Stimulated activated naive B cell treated with anti-CD40 and anti-IgM and Interleukin-4, amounts not matched to agents 10 μg/mL and 1 μg/mL and 100 μg/mL, for 72 hours (primary cell): ENCODE data around the gene LAIR1.

Source experiments
- ATAC-seq, 2 donors: fragments of 150-1000 bp; cut with Tn5 transposase; replicated peaks; 2 replicates each; pipeline ENCODE4 v1.10.0; 2021; ENCODE audit warnings: moderate library complexity in 1 of 2
- DNase-seq: peaks from one replicate; pipeline ENCODE4 v3.0.0; 2021
- H3K27ac Mint-ChIP-seq: one replicate; pipeline ENCODE4 v1.8.0; 2022; ENCODE audit warnings: mild to moderate bottlenecking, mixed read lengths
- H3K27me3 Mint-ChIP-seq, 2 donors: one replicate each; pipeline ENCODE4 v1.8.0; 2022; ENCODE audit warnings: mixed read lengths in 2 of 2
- H3K36me3 Mint-ChIP-seq, 2 donors: one replicate each; pipeline ENCODE4 v1.8.0; 2022; ENCODE audit warnings: mixed read lengths in 2 of 2, mild to moderate bottlenecking in 1 of 2
- H3K4me1 Mint-ChIP-seq, 2 donors: one replicate each; pipeline ENCODE4 v1.8.0; 2022; ENCODE audit warnings: mixed read lengths in 2 of 2, mild to moderate bottlenecking in 1 of 2
- H3K4me3 Mint-ChIP-seq, 2 donors: one replicate each; pipeline ENCODE4 v1.8.0; 2022; ENCODE audit warnings: mild to moderate bottlenecking in 2 of 2, mixed read lengths in 2 of 2, moderate library complexity in 1 of 2
- H3K9me3 Mint-ChIP-seq, 2 donors: one replicate each; pipeline ENCODE4 v1.8.0; 2022; ENCODE audit warnings: mixed read lengths in 2 of 2, mild to moderate bottlenecking in 1 of 2

The LAIR1 gene

GRCh38 chr19:54364775-54365257 lies at the start of gene LAIR1:
Gene LAIR1, minus strand, starts transcription at chr19:54364931. Its CDS starts 127 bp downstream, at chr19:54364804.
- peak within 1 kb of the TSS; percentile 88 to 89 for H3K4me3 Mint-ChIP-seq
- peaks cover 1 to 4% of the 10 kb centered on the region in 2 donors for H3K36me3 Mint-ChIP-seq
- peak within 1 kb of the TSS; percentile 96 for H3K27ac Mint-ChIP-seq
- no peaks in the 10 kb centered on the region for H3K27me3 Mint-ChIP-seq
- H3K4me1 Mint-ChIP-seq = peaks cover 49 to 83% of the 10 kb centered on the region in 2 donors
- peak; percentile 37 for DNase-seq
- ATAC-seq = peak; percentile 76 to 83
- no peaks in the 10 kb centered on the region for H3K9me3 Mint-ChIP-seq

- DNase-seq (no peak), ATAC-seq (no peak)
- Mint-ChIP-seq H3K36me3 (peaks cover 0 to 6% of the 10 kb centered on the region in 2 donors), H3K27me3 (peaks cover 52 to 56% of the 10 kb centered on the region in 2 donors), H3K9me3 (peaks cover 2 to 11% of the 10 kb centered on the region in 2 donors), H3K4me3 (no peak overlapping the region), H3K4me1 (peaks cover 16 to 23% of the 10 kb centered on the region in 2 donors), H3K27ac (no peak overlapping the region)
Measured at GRCh38 chr19:54414156-54414555, 49.4 kb upstream of the LAIR1 start.

GRCh38 chr19:54412877-54413276 lies 48.1 kb upstream of the LAIR1 start:
- ATAC-seq (no peak), DNase-seq (no peak)
- H3K4me3 Mint-ChIP-seq = no peak overlapping the region
- H3K36me3 Mint-ChIP-seq = peaks cover 0 to 9% of the 10 kb centered on the region in 2 donors
- H3K27me3 Mint-ChIP-seq = peaks cover 45 to 51% of the 10 kb centered on the region in 2 donors
- peaks cover 12 to 15% of the 10 kb centered on the region in 2 donors for H3K4me1 Mint-ChIP-seq
- no peak overlapping the region for H3K27ac Mint-ChIP-seq
- peaks cover 4 to 15% of the 10 kb centered on the region in 2 donors for H3K9me3 Mint-ChIP-seq

- no peak for ATAC-seq
- H3K27ac Mint-ChIP-seq = no peak overlapping the region
- H3K27me3 Mint-ChIP-seq = peaks cover 32 to 39% of the 10 kb centered on the region in 2 donors
- peaks cover 4% of the 10 kb centered on the region in 2 donors for H3K4me1 Mint-ChIP-seq
- peaks cover 0 to 9% of the 10 kb centered on the region in 2 donors for H3K36me3 Mint-ChIP-seq
- no peak overlapping the region for H3K4me3 Mint-ChIP-seq
- H3K9me3 Mint-ChIP-seq = peaks cover 4 to 15% of the 10 kb centered on the region in 2 donors
- DNase-seq = no peak
Measured at GRCh38 chr19:54411033-54411432, 46.3 kb upstream of the LAIR1 start.

- H3K4me1 Mint-ChIP-seq = no peaks in the 10 kb centered on the region
- DNase-seq = no peak
- peaks cover 0 to 4% of the 10 kb centered on the region in 2 donors for H3K36me3 Mint-ChIP-seq
- H3K27ac Mint-ChIP-seq = peak overlapping the region; percentile 75
- peaks cover 26 to 39% of the 10 kb centered on the region in 2 donors for H3K27me3 Mint-ChIP-seq
- H3K9me3 Mint-ChIP-seq = peaks cover 2 to 7% of the 10 kb centered on the region in 2 donors
- ATAC-seq = no peak
- peak overlapping the region in 1 of 2 donors; percentile 47 for H3K4me3 Mint-ChIP-seq
Measured at GRCh38 chr19:54408456-54409026, 43.8 kb upstream of the LAIR1 start.

- H3K27ac Mint-ChIP-seq = no peak overlapping the region
- H3K9me3 Mint-ChIP-seq = peaks cover 2 to 4% of the 10 kb centered on the region in 2 donors
- H3K4me1 Mint-ChIP-seq = no peaks in the 10 kb centered on the region
Measured at GRCh38 chr19:54407780-54408179, 43.0 kb upstream of the LAIR1 start.

GRCh38 chr19:54405628-54406027 lies 40.9 kb upstream of the LAIR1 start:
- DNase-seq = no peak
- Mint-ChIP-seq H3K4me1 (no peaks in the 10 kb centered on the region), H3K9me3 (peaks cover 2 to 4% of the 10 kb centered on the region in 2 donors), H3K27me3 (peaks cover 20 to 34% of the 10 kb centered on the region in 2 donors), H3K4me3 (no peak overlapping the region), H3K36me3 (peaks cover 0 to 4% of the 10 kb centered on the region in 2 donors), H3K27ac (no peak overlapping the region)
- ATAC-seq = no peak

More at GRCh38 chr19:54407780-54408179, 43.0 kb upstream of the LAIR1 start:
- ATAC-seq (no peak), DNase-seq (no peak)
- Mint-ChIP-seq H3K4me3 (no peak overlapping the region), H3K36me3 (peaks cover 0 to 4% of the 10 kb centered on the region in 2 donors), H3K27me3 (peaks cover 26 to 41% of the 10 kb centered on the region in 2 donors)

- Mint-ChIP-seq H3K9me3 (peaks cover 0 to under 1% of the 10 kb centered on the region in 2 donors), H3K4me3 (no peak overlapping the region), H3K27ac (no peak overlapping the region), H3K36me3 (peaks cover 0 to under 1% of the 10 kb centered on the region in 2 donors), H3K4me1 (no peaks in the 10 kb centered on the region), H3K27me3 (peaks cover 23 to 33% of the 10 kb centered on the region in 2 donors)
- DNase-seq (no peak), ATAC-seq (no peak)
Measured at GRCh38 chr19:54403054-54403453, 38.3 kb upstream of the LAIR1 start.

- Mint-ChIP-seq H3K27me3 (peaks cover 25 to 40% of the 10 kb centered on the region in 2 donors), H3K4me3 (no peak overlapping the region), H3K36me3 (no peaks in the 10 kb centered on the region), H3K9me3 (no peaks in the 10 kb centered on the region), H3K27ac (no peak overlapping the region), H3K4me1 (no peaks in the 10 kb centered on the region)
- ATAC-seq = no peak
- DNase-seq = no peak
Measured at GRCh38 chr19:54400913-54401312, 36.2 kb upstream of the LAIR1 start.

- no peak overlapping the region for H3K4me3 Mint-ChIP-seq
- no peaks in the 10 kb centered on the region for H3K36me3 Mint-ChIP-seq
- no peak for DNase-seq
- H3K9me3 Mint-ChIP-seq = no peaks in the 10 kb centered on the region
- H3K27ac Mint-ChIP-seq = no peak overlapping the region
- no peak for ATAC-seq
- H3K4me1 Mint-ChIP-seq = peaks cover 2 to 3% of the 10 kb centered on the region in 2 donors
- peaks cover 25% of the 10 kb centered on the region in 2 donors for H3K27me3 Mint-ChIP-seq
Measured at GRCh38 chr19:54399189-54399588, 34.5 kb upstream of the LAIR1 start.

GRCh38 chr19:54395685-54396084 lies 31.0 kb upstream of the LAIR1 start:
- ATAC-seq (peak in 1 of 2 donors; percentile 60), DNase-seq (no peak)
- no peaks in the 10 kb centered on the region for H3K36me3 Mint-ChIP-seq
- H3K4me1 Mint-ChIP-seq = peaks cover 10 to 13% of the 10 kb centered on the region in 2 donors
- H3K27me3 Mint-ChIP-seq = peaks cover 10 to 13% of the 10 kb centered on the region in 2 donors
- no peaks in the 10 kb centered on the region for H3K9me3 Mint-ChIP-seq
- no peak overlapping the region for H3K4me3 Mint-ChIP-seq
- no peak overlapping the region for H3K27ac Mint-ChIP-seq

- Mint-ChIP-seq H3K36me3 (no peaks in the 10 kb centered on the region), H3K27ac (no peak overlapping the region), H3K4me3 (no peak overlapping the region), H3K27me3 (peaks cover 9 to 10% of the 10 kb centered on the region in 2 donors), H3K4me1 (peaks cover 25 to 36% of the 10 kb centered on the region in 2 donors), H3K9me3 (no peaks in the 10 kb centered on the region)
- DNase-seq (no peak), ATAC-seq (no peak)
Measured at GRCh38 chr19:54393381-54393780, 28.6 kb upstream of the LAIR1 start.

GRCh38 chr19:54392105-54392504 lies 27.4 kb upstream of the LAIR1 start:
- Mint-ChIP-seq H3K4me3 (no peak overlapping the region), H3K9me3 (no peaks in the 10 kb centered on the region)

GRCh38 chr19:54391589-54392061 lies 26.9 kb upstream of the LAIR1 start:
- no peaks in the 10 kb centered on the region for H3K9me3 Mint-ChIP-seq
- no peak overlapping the region for H3K4me3 Mint-ChIP-seq
- no peak for ATAC-seq
- H3K27me3 Mint-ChIP-seq = peaks cover 4 to 8% of the 10 kb centered on the region in 2 donors
- no peaks in the 10 kb centered on the region for H3K36me3 Mint-ChIP-seq
- DNase-seq = no peak
- peaks cover 29 to 53% of the 10 kb centered on the region in 2 donors for H3K4me1 Mint-ChIP-seq
- no peak overlapping the region for H3K27ac Mint-ChIP-seq

More at GRCh38 chr19:54392105-54392504, 27.4 kb upstream of the LAIR1 start:
- ATAC-seq = no peak
- Mint-ChIP-seq H3K36me3 (no peaks in the 10 kb centered on the region), H3K27me3 (peaks cover 4 to 10% of the 10 kb centered on the region in 2 donors), H3K4me1 (peaks cover 29 to 48% of the 10 kb centered on the region in 2 donors), H3K27ac (no peak overlapping the region)
- no peak for DNase-seq
